Activated naive CD8-positive, alpha-beta T cell (primary cell): Measurements from ENCODE around the gene TENM3.

Source experiments
- H3K27ac Mint-ChIP-seq: one replicate; pipeline ENCODE4 v1.8.0; 2021; ENCODE audit warnings: mixed read lengths
- H3K27me3 Mint-ChIP-seq: one replicate; pipeline ENCODE4 v1.8.0; 2021; ENCODE audit warnings: mixed read lengths
- H3K36me3 Mint-ChIP-seq: one replicate; pipeline ENCODE4 v1.8.0; 2021; ENCODE audit warnings: mixed read lengths
- H3K4me1 Mint-ChIP-seq: one replicate; pipeline ENCODE4 v1.8.0; 2021; ENCODE audit warnings: low read depth, mixed read lengths
- H3K4me3 Mint-ChIP-seq: one replicate; pipeline ENCODE4 v1.8.0; 2021; ENCODE audit warnings: mild to moderate bottlenecking, mixed read lengths
- H3K9me3 Mint-ChIP-seq: one replicate; pipeline ENCODE4 v1.8.0; 2021; ENCODE audit warnings: low read depth, mixed read lengths

The TENM3 gene

DNA sequence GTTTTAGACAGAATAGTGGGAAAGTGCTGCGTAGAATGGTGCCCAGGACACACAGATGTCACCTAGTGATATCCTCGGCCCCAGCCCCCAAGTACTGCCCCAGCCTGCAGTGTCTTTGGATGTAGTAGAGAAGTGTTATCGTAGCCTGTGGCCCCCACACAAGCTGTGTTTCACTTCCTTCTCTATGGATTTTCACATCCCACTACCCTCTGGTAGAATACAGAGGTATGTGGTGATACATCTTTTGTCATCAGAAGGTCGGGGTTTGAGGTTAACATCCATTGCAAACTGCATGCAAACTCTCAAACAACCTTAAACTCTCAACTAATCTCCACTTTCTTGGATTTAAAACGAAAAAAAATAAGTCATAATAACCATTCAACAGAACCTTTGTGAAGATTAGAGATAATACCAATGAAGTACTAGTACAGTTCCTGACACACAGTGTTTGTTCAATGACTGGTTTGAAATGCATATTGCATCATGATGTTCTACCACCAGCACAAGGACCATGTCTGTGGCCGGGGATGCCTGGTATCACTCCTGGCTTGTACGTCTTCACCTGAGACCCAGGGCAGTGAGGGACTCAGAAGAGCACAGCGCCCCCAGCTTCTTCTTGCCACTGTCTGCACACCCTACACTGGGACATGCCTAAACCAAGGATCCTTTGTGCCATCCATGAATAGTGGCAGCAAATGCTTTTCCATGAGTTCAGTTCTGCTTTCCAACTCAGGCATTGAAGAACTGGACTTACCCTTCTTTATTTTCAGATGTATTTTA is 406.7 kb downstream of the TENM3 start:
- no peaks in the 10 kb centered on the region for H3K4me1 Mint-ChIP-seq
- H3K4me3 Mint-ChIP-seq: no peak overlapping the region
- H3K27ac Mint-ChIP-seq: no peak overlapping the region
- peaks cover 3% of the 10 kb centered on the region for H3K27me3 Mint-ChIP-seq
- H3K9me3 Mint-ChIP-seq: no peaks in the 10 kb centered on the region
- no peaks in the 10 kb centered on the region for H3K36me3 Mint-ChIP-seq

DNA sequence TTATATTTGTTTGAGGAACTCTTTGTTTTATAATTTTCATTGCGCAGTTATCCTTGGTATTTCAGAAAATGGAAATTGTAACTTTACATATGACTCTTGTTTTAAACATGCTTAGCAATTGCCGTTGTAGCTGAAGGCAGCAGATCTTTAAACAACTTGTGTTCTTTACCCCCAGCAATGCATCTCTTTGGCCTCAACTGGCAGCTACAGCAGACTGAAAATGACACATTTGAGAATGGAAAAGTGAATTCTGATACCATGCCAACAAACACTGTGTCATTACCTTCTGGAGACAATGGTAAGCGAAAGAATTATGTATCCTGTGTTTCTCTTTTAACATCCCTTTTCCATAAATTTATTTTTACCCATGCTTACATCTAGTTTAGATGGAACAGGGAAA is 410.4 kb downstream of the TENM3 start:
- Mint-ChIP-seq H3K27ac (no peak overlapping the region), H3K36me3 (no peaks in the 10 kb centered on the region), H3K9me3 (no peaks in the 10 kb centered on the region), H3K27me3 (peaks cover 9% of the 10 kb centered on the region), H3K4me3 (no peak overlapping the region), H3K4me1 (no peaks in the 10 kb centered on the region)

DNA sequence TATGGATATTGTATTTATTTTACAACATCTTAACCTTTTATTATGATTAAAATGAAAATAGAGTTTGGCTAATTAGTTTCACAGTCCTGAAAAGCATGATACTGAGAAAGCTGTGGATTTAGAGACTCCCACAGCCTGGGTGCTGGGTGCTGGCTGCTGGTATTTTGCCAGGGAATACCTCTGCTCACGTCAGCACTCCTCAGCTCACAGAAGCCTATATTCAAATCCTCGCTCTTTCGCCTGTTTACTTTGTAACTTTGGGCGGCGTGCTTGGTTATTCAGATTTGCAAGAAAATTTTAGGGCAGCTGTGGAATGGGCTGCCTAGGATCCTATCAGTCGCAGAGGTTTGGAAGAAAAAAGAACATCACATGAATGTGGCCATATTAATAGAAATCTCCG is 412.1 kb downstream of the TENM3 start:
- Mint-ChIP-seq H3K36me3 (no peaks in the 10 kb centered on the region), H3K27ac (no peak overlapping the region)

DNA sequence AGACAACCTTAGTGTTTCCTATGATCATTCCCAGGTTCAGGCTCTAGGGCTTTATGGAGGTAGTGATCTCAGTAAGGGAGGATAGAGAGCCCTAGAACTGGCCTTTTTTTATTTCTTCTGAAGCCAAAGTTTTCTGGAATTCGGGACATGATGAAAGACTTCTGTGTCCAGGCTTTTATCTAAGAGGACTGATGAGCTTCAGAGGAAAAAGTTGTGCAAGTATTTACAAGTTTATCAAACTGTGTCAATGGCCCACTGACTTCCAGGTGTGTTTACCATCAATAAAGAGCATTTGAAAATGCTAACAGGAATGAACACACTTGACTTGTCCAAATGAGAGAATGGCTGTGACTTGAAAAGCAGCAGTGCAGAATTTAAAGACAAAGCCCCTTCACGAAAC is 419.3 kb downstream of the TENM3 start:
- H3K9me3 Mint-ChIP-seq: no peaks in the 10 kb centered on the region
- H3K27me3 Mint-ChIP-seq: peaks cover 4% of the 10 kb centered on the region
- H3K27ac Mint-ChIP-seq: no peak overlapping the region
- H3K36me3 Mint-ChIP-seq: no peaks in the 10 kb centered on the region
- no peaks in the 10 kb centered on the region for H3K4me1 Mint-ChIP-seq
- H3K4me3 Mint-ChIP-seq: no peak overlapping the region

More for the DNA sequence above, 412.1 kb downstream of the TENM3 start:
- Mint-ChIP-seq H3K9me3 (no peaks in the 10 kb centered on the region), H3K4me1 (no peaks in the 10 kb centered on the region), H3K4me3 (no peak overlapping the region), H3K27me3 (peaks cover 9% of the 10 kb centered on the region)

DNA sequence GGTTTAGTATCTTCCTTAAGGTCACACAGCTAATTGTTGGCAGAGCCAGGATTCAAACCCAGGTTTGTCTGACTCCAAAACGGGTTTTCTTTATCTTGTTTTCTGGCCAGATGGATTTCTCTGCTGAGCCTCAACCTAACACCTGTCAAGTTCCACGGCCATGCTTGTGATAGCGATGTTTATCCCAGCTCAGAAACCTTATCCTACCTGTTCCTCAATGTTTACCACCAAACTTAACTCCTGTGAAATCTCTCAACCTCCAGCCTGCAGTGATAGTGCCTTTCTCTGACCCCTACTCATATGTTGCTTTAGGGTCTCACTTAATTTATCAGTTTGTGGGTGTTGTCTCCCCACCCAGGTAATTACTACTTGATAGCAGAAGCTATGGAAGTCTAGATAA is 428.0 kb downstream of the TENM3 start:
- H3K9me3 Mint-ChIP-seq: no peaks in the 10 kb centered on the region
- no peaks in the 10 kb centered on the region for H3K36me3 Mint-ChIP-seq
- H3K4me3 Mint-ChIP-seq: no peak overlapping the region
- no peaks in the 10 kb centered on the region for H3K27me3 Mint-ChIP-seq
- no peaks in the 10 kb centered on the region for H3K4me1 Mint-ChIP-seq
- H3K27ac Mint-ChIP-seq: no peak overlapping the region

DNA sequence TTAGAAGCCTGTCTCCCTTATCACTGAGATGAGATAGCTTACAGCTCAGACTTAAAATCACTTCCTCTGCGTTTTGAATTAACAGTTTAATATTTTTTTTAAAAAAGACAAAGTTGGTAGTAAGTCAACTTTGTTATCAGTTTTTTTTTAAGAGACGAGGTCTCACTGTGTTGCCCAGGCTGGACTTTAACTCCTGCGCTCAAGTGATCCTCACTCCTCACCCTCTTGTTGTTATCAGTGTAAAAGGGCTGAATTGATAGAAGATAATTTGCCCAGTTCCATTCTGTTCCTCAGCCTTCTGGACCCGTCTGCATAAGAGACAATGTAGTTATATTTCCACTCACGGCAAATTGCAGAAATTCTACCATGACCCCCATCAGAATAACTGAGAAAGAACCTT is 428.5 kb downstream of the TENM3 start:
- Mint-ChIP-seq H3K27me3 (no peaks in the 10 kb centered on the region), H3K4me3 (no peak overlapping the region), H3K36me3 (no peaks in the 10 kb centered on the region), H3K27ac (no peak overlapping the region), H3K9me3 (no peaks in the 10 kb centered on the region), H3K4me1 (no peaks in the 10 kb centered on the region)

DNA sequence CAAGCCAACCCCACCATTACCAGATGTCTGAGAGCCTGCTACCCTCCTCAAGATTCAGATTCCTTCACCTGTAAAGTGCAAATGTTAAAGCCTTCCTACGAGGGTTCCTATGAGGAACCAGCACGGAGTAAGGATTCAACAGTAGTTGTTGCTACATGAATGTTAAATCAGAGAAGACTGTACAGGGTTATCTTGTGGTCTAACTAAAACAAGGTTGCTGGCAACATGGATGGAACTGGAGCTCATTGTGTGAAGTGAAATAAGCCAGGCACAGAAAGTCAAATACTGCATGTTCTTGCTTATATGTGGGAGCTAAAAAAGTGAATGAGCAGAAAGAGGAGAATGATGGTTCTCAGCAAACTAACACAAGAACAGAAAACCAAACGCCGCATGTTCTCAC is 435.4 kb downstream of the TENM3 start:
- Mint-ChIP-seq H3K36me3 (no peaks in the 10 kb centered on the region), H3K27ac (no peak overlapping the region), H3K9me3 (no peaks in the 10 kb centered on the region), H3K4me1 (no peaks in the 10 kb centered on the region), H3K4me3 (no peak overlapping the region), H3K27me3 (peaks cover 3% of the 10 kb centered on the region)

DNA sequence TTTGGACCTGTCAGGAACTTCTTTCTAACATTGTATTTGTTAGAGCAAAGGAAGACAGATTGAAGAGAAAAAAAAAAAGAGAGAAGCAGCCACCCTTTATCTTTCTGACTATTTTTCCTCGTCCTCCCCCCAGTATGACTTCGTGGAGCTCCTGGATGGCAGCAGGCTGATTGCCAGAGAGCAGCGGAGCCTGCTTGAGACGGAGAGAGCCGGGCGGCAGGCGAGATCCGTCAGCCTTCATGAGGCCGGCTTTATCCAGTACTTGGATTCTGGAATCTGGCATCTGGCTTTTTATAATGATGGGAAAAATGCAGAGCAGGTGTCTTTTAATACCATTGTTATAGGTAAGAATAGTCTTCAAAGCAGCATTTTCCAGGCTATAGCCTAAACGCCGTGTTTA is 436.3 kb downstream of the TENM3 start:
- Mint-ChIP-seq H3K36me3 (no peaks in the 10 kb centered on the region), H3K27me3 (peaks cover 6% of the 10 kb centered on the region), H3K27ac (no peak overlapping the region), H3K9me3 (no peaks in the 10 kb centered on the region), H3K4me3 (no peak overlapping the region), H3K4me1 (no peaks in the 10 kb centered on the region)

DNA sequence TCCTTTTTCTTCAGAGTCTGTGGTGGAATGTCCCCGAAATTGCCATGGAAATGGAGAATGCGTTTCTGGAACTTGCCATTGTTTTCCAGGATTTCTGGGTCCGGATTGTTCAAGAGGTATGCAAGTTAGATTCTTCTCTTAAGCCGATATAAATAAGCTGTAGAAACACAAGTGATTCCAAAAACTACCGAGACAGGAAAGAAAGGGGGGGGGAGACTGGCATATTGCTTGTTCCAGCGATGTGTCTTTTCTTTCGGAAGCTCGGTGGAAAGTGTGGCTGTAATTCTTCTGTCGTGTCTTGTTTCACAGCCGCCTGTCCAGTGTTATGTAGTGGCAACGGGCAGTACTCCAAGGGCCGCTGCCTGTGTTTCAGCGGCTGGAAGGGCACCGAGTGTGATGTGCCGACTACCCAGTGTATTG is 437.0 kb downstream of the TENM3 start:
- Mint-ChIP-seq H3K4me3 (no peak overlapping the region), H3K27ac (no peak overlapping the region), H3K9me3 (no peaks in the 10 kb centered on the region), H3K27me3 (peaks cover 8% of the 10 kb centered on the region), H3K4me1 (no peaks in the 10 kb centered on the region), H3K36me3 (no peaks in the 10 kb centered on the region)

DNA sequence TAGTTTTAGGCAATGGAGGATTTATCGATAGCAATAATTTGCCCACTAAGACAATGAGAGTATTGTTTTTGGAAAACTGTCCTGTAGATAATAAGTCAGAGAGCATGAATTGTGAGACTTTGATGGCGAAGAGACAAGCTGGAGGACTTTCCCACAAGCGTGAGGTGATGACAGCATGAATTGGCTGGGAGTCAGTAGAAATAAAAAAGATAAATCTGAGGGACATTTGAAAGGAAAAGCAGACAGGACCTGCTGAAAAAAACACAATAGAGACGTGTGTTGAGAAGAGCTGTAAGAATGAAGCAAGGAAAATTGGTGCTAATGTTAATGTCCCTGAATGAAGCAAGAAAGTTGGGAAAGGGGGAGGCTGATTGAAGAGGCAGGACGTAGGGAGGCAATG is 440.5 kb downstream of the TENM3 start:
- no peaks in the 10 kb centered on the region for H3K36me3 Mint-ChIP-seq
- H3K4me1 Mint-ChIP-seq: no peaks in the 10 kb centered on the region
- H3K9me3 Mint-ChIP-seq: no peaks in the 10 kb centered on the region
- H3K27me3 Mint-ChIP-seq: peaks cover 8% of the 10 kb centered on the region
- no peak overlapping the region for H3K4me3 Mint-ChIP-seq
- no peak overlapping the region for H3K27ac Mint-ChIP-seq

DNA sequence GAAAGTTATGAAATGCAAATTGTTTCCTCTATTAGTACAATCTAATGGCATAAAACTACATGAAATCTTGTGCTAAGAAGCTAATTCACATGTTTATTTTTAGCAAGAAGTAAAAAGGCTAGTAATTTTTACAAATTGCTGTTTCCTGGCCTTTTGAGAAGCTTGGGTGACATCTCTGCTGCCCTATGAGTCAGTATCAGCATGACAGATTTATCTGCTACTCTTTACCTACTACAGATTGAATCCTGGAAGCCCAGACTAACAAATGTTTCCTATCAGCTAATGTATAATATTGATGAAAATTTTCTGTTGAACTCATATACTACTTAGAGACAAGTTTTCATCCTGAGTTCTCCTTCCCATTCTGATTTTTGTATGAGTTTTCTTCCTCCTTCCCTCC is 441.6 kb downstream of the TENM3 start:
- H3K27ac Mint-ChIP-seq: no peak overlapping the region
- no peaks in the 10 kb centered on the region for H3K36me3 Mint-ChIP-seq
- H3K4me1 Mint-ChIP-seq: no peaks in the 10 kb centered on the region
- peaks cover 8% of the 10 kb centered on the region for H3K27me3 Mint-ChIP-seq
- H3K4me3 Mint-ChIP-seq: no peak overlapping the region
- no peaks in the 10 kb centered on the region for H3K9me3 Mint-ChIP-seq

DNA sequence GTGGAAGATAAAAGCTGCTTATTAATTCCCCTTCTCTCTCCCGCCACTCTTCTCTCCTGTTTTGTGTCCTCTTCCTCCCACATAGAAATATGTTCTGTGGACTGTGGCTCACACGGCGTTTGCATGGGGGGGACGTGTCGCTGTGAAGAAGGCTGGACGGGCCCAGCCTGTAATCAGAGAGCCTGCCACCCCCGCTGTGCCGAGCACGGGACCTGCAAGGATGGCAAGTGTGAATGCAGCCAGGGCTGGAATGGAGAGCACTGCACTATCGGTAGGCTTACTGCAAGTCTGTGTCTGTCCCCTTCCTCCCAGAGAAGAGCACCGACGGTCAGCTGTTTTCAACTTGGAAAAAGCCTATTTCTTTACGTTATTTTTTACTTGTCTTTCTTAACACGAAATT is 444.9 kb downstream of the TENM3 start:
- no peaks in the 10 kb centered on the region for H3K36me3 Mint-ChIP-seq
- H3K9me3 Mint-ChIP-seq: no peaks in the 10 kb centered on the region
- no peaks in the 10 kb centered on the region for H3K4me1 Mint-ChIP-seq
- H3K27ac Mint-ChIP-seq: no peak overlapping the region
- no peak overlapping the region for H3K4me3 Mint-ChIP-seq
- peaks cover 9% of the 10 kb centered on the region for H3K27me3 Mint-ChIP-seq

DNA sequence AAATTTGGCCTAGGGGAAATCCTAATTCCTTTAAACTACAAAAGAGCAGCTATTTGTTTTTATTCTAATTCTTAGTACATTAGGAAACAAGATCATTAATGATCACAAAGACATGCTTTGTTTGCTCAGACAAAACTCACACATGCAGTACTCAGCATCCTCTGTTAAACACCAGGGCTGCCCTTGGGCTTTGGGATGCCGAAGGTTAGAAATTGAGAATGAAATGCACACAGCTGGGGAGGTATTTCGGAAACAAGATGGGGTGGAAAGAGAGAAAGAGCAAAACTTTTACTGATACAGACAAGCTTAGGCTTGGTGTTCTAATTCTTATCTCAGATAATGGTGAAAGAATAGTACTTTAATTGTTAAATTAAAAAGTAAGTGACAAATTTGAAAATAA is 451.3 kb downstream of the TENM3 start:
- H3K9me3 Mint-ChIP-seq: no peaks in the 10 kb centered on the region
- H3K27me3 Mint-ChIP-seq: peaks cover 7% of the 10 kb centered on the region
- no peaks in the 10 kb centered on the region for H3K4me1 Mint-ChIP-seq
- no peak overlapping the region for H3K4me3 Mint-ChIP-seq
- H3K27ac Mint-ChIP-seq: no peak overlapping the region
- no peaks in the 10 kb centered on the region for H3K36me3 Mint-ChIP-seq

DNA sequence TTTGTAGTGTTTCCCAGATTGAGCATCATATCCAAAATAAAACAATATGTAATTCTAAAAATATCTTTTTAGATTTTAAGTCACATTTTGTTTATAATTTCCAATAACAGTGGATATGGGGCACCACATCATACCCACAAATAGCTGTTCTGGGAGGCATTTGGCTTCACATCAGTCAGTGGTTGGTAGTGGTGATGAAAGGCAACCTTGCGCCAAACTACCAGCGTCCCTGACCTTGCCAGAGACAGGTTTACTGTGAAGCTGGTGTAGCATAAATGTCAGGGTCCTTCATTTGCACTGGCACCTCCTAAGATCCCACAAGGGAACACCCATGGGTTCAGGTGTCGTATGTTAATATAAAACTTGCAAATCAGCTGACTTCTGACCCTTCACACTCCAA is 451.8 kb downstream of the TENM3 start:
- no peaks in the 10 kb centered on the region for H3K9me3 Mint-ChIP-seq
- H3K4me3 Mint-ChIP-seq: no peak overlapping the region
- H3K27me3 Mint-ChIP-seq: peaks cover 7% of the 10 kb centered on the region
- H3K4me1 Mint-ChIP-seq: no peaks in the 10 kb centered on the region
- H3K36me3 Mint-ChIP-seq: no peaks in the 10 kb centered on the region
- H3K27ac Mint-ChIP-seq: no peak overlapping the region

DNA sequence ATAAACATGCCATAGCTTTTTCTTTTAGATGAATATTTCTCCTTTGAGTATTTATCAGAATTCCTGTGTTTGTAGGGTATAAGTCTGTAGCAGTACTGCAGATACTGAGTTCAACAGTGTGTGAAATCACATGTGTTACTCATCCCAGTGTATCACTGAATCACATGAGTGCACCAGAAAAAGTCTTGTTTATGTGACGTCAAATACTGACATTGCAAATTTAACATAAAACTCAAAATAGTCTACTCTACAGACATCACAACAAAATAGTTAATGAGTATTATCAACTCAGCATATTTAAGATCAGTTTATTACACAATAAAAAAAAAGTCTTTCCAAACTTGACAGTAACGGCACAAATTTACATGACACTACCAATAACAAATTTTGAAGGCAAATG is 452.6 kb downstream of the TENM3 start:
- H3K36me3 Mint-ChIP-seq: no peaks in the 10 kb centered on the region
- H3K9me3 Mint-ChIP-seq: no peaks in the 10 kb centered on the region
- H3K27ac Mint-ChIP-seq: no peak overlapping the region
- no peak overlapping the region for H3K4me3 Mint-ChIP-seq
- H3K4me1 Mint-ChIP-seq: no peaks in the 10 kb centered on the region
- H3K27me3 Mint-ChIP-seq: peaks cover 5% of the 10 kb centered on the region

DNA sequence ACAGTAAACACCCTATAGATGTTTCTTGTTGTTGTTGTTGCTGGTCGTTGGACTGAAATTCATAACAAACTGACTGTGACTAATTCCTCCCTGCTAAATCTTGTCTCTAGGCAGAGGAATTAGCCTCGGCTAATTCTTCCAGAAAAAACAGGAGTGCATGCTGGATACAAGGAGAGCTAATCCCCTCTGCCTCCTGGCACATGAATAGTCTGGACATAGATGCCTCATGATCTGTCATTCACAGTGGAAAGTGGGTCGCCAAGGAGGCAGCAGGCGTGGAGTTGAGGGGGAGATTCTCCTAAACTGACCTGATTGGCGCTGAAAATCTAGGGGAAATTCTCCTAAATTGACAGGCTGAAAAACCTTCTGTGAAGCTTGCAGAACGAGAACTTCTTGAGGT is 453.9 kb downstream of the TENM3 start:
- Mint-ChIP-seq H3K36me3 (no peaks in the 10 kb centered on the region), H3K27me3 (peaks cover 8% of the 10 kb centered on the region), H3K27ac (no peak overlapping the region), H3K9me3 (no peaks in the 10 kb centered on the region), H3K4me1 (no peaks in the 10 kb centered on the region), H3K4me3 (no peak overlapping the region)
